DMS 273 (cell line): ENCODE results near the gene OR7D2.

Source experiments
- DNase-seq: peaks from one replicate; lab custom pipeline; 2025; ENCODE audit not compliant: unreplicated experiment; lab: John Stamatoyannopoulos, UW

The OR7D2 gene

GRCh38 chr19:9205501-9206113 is 26.8 kb downstream of the OR7D2 start:
- peak; percentile 79 for DNase-seq

GRCh38 chr19:9219489-9219888 is 40.7 kb downstream of the OR7D2 start, which contains the start of gene OR7D4:
Gene OR7D4 (minus strand): TSS chr19:9219589. CDS start chr19:9214837, 4,752 bp downstream.
- DNase-seq, result no peak
